GM18517 (cell line): ENCODE measurements around the gene NTRK2.

ENCODE experiments used
- ATAC-seq: cut with Tn5 transposase; IDR thresholded peaks from one replicate; pipeline ENCODE4 v1.9.1; 2021; ENCODE audit warnings: mild to moderate bottlenecking, moderate library complexity; ENCODE audit not compliant: unreplicated experiment

Gene NTRK2

GRCh38 chr9:84929068-84929467, 259.5 kb downstream of the NTRK2 start:
- no peak for ATAC-seq

GRCh38 chr9:84932915-84933527, 263.5 kb downstream of the NTRK2 start:
- no peak for ATAC-seq

GRCh38 chr9:84935528-84936117, 266.1 kb downstream of the NTRK2 start:
- no peak for ATAC-seq

GRCh38 chr9:84937180-84937579, 267.7 kb downstream of the NTRK2 start:
- ATAC-seq = no peak

GRCh38 chr9:84937581-84937980, 268.1 kb downstream of the NTRK2 start:
- ATAC-seq = no peak

- ATAC-seq = no peak
Measured at GRCh38 chr9:84939774-84940173, 270.2 kb downstream of the NTRK2 start.

- ATAC-seq = no peak
Measured at GRCh38 chr9:84940294-84940693, 270.8 kb downstream of the NTRK2 start.

- ATAC-seq = no peak
Measured at GRCh38 chr9:84941792-84942191, 272.3 kb downstream of the NTRK2 start.

- ATAC-seq = no peak
Measured at GRCh38 chr9:84943482-84944050, 274.0 kb downstream of the NTRK2 start.

GRCh38 chr9:84945878-84946538, 276.5 kb downstream of the NTRK2 start:
- ATAC-seq = no peak

GRCh38 chr9:84947412-84947972, 278.0 kb downstream of the NTRK2 start:
- no peak for ATAC-seq

GRCh38 chr9:84949258-84949657, 279.7 kb downstream of the NTRK2 start:
- ATAC-seq = no peak

GRCh38 chr9:84949971-84950370, 280.4 kb downstream of the NTRK2 start:
- ATAC-seq = no peak

- no peak for ATAC-seq
Measured at GRCh38 chr9:84950879-84951811, 281.6 kb downstream of the NTRK2 start.

GRCh38 chr9:84953252-84953773, 283.8 kb downstream of the NTRK2 start:
- no peak for ATAC-seq

GRCh38 chr9:84953797-84954705, 284.5 kb downstream of the NTRK2 start:
- peak; percentile 90 for ATAC-seq

GRCh38 chr9:84955155-84955554, 285.6 kb downstream of the NTRK2 start:
- no peak for ATAC-seq

- no peak for ATAC-seq
Measured at GRCh38 chr9:84955971-84956370, 286.4 kb downstream of the NTRK2 start.

- no peak for ATAC-seq
Measured at GRCh38 chr9:84959339-84959738, 289.8 kb downstream of the NTRK2 start.
